GM23338 (cell line): ENCODE results near the gene FKBP5. TPM values are rescaled to one million over a fixed set of nuclear protein-coding genes. Genes with fewer than 3 reads are reported as not detected.

ENCODE experiments used
- ATAC-seq: fragments of 200-7000 bp; cut with Tn5 transposase; 3 replicates; pipeline ENCODE4 v1.9.1; 2020
- DNase-seq: peaks from one replicate; pipeline ENCODE4 v3.0.0-alpha.2; 2015; ENCODE audit warnings: low spot score
- H2AFZ ChIP-seq: fragments of 200-600 bp; sonication (generic); 2 replicates; pipeline ENCODE4 v1.8.0; 2016; ENCODE audit warnings: antibody characterized with exemption, mild to moderate bottlenecking, moderate library complexity
- H3F3A ChIP-seq: fragments of 200-600 bp; sonication (generic); replicated peaks from 2 replicates; pipeline ENCODE4 v1.8.0; 2017; ENCODE audit warnings: antibody characterized with exemption, mixed run types, low read depth
- H3K27ac ChIP-seq: fragments of 200-600 bp; sonication (generic); 2 replicates; pipeline ENCODE4 v1.6.1; 2016; ENCODE audit warnings: low read depth
- H3K27me3 ChIP-seq: fragments of 200-600 bp; sonication (generic); 2 replicates; pipeline ENCODE4 v1.8.0; 2016; ENCODE audit warnings: mild to moderate bottlenecking, mixed run types, moderate library complexity; ENCODE audit not compliant: insufficient read depth
- H3K36me3 ChIP-seq: fragments of 200-600 bp; sonication (generic); 2 replicates; pipeline ENCODE4 v1.8.0; 2016; ENCODE audit warnings: mild to moderate bottlenecking; ENCODE audit not compliant: insufficient read depth
- H3K4me1 ChIP-seq: fragments of 200-600 bp; sonication (generic); 2 replicates; pipeline ENCODE4 v1.8.0; 2016; ENCODE audit warnings: mild to moderate bottlenecking, moderate library complexity; ENCODE audit not compliant: insufficient read depth
- H3K4me2 ChIP-seq: fragments of 200-600 bp; sonication (generic); 2 replicates; pipeline ENCODE4 v1.7.1; 2017; ENCODE audit warnings: mixed run types
- H3K4me3 ChIP-seq: fragments of 200-600 bp; sonication (generic); 2 replicates; pipeline ENCODE4 v1.6.1; 2016; ENCODE audit warnings: mixed run types
- H3K79me2 ChIP-seq: fragments of 200-600 bp; sonication (generic); replicated peaks from 2 replicates; pipeline ENCODE4 v1.8.0; 2017; ENCODE audit warnings: mild to moderate bottlenecking; ENCODE audit not compliant: insufficient read depth
- H3K9me2 ChIP-seq: fragments of 200-600 bp; sonication (generic); 2 replicates; pipeline ENCODE4 v1.8.0; 2017; ENCODE audit not compliant: insufficient read depth
- H4K20me1 ChIP-seq: fragments of 200-600 bp; sonication (generic); replicated peaks from 2 replicates; pipeline ENCODE4 v1.8.0; 2017; ENCODE audit warnings: mild to moderate bottlenecking; ENCODE audit not compliant: insufficient read depth
- H3K27ac Mint-ChIP-seq: 2 replicates; pipeline ENCODE4 v1.8.0; 2020; ENCODE audit warnings: inconsistent platforms, mild to moderate bottlenecking, moderate library complexity, mixed read lengths
- H3K27me3 Mint-ChIP-seq: 3 replicates; pipeline ENCODE4 v1.8.0; 2022; ENCODE audit warnings: low read depth, mild to moderate bottlenecking, moderate library complexity, mixed read lengths, inconsistent platforms; ENCODE audit not compliant: insufficient read depth, poor library complexity
- H3K36me3 Mint-ChIP-seq: 3 replicates; pipeline ENCODE4 v1.8.0; 2021; ENCODE audit warnings: low read depth, mild to moderate bottlenecking, inconsistent platforms, moderate library complexity, mixed read lengths
- H3K4me1 Mint-ChIP-seq: 3 replicates; pipeline ENCODE4 v1.8.0; 2020; ENCODE audit warnings: mild to moderate bottlenecking, inconsistent platforms, mixed read lengths
- H3K4me3 Mint-ChIP-seq: 3 replicates; pipeline ENCODE4 v1.8.0; 2021; ENCODE audit warnings: moderate library complexity, mild to moderate bottlenecking, inconsistent platforms, mixed read lengths
- H3K9me3 Mint-ChIP-seq: 3 replicates; pipeline ENCODE4 v1.8.0; 2020; ENCODE audit warnings: moderate library complexity, mild to moderate bottlenecking, inconsistent platforms, mixed read lengths
- CREB1 ChIP-seq: fragments of 250-450 bp; sonication (Bioruptor Pico); IDR thresholded peaks from 2 replicates; pipeline ENCODE4 v1.5.0; 2020; ENCODE audit warnings: low read depth, mild to moderate bottlenecking, moderate library complexity
- CTCF ChIP-seq, 2 experiments: fragments of 200-600 bp in 1 of 2; sonication (generic) in 1 of 2; conservative IDR thresholded peaks; 2 replicates each; pipeline versions ENCODE4 v1.5.1 to v1.6.1; 2016 to 2017; ENCODE audit warnings: antibody characterized with exemption in 2 of 2, low read depth in 2 of 2, mild to moderate bottlenecking in 2 of 2, moderate library complexity in 1 of 2
- ETS1 ChIP-seq: IDR thresholded peaks from 2 replicates; pipeline ENCODE4 v1.6.1; 2016; ENCODE audit warnings: antibody characterized with exemption
- EZH2 ChIP-seq: fragments of 200-600 bp; sonication (generic); IDR thresholded peaks from one replicate; pipeline ENCODE4 v1.8.0; 2017; ENCODE audit warnings: antibody characterized with exemption, mild to moderate bottlenecking, low read depth; ENCODE audit not compliant: unreplicated experiment
- EZH2phosphoT487 ChIP-seq: fragments of 200-600 bp; sonication (generic); IDR thresholded peaks from one replicate; pipeline ENCODE4 v1.8.1; 2018; ENCODE audit warnings: antibody characterized with exemption; ENCODE audit not compliant: unreplicated experiment
- JUNB ChIP-seq: IDR thresholded peaks from one replicate; pipeline ENCODE4 v1.6.1; 2016; ENCODE audit warnings: antibody characterized with exemption; ENCODE audit not compliant: unreplicated experiment
- NANOG ChIP-seq: IDR thresholded peaks from 2 replicates; pipeline ENCODE4 v1.6.1; 2016; ENCODE audit warnings: antibody characterized with exemption, borderline replicate concordance
- POLR2AphosphoS5 ChIP-seq: IDR thresholded peaks from 2 replicates; pipeline ENCODE4 v1.6.1; 2016; ENCODE audit warnings: antibody characterized with exemption, low read depth
- ZNF114 ChIP-seq: fragments of 250-450 bp; sonication (Bioruptor Pico); IDR thresholded peaks from 2 replicates; pipeline ENCODE4 v1.5.0; 2020; ENCODE audit warnings: mild to moderate bottlenecking, moderate library complexity
- ZNF331 ChIP-seq: fragments of 250-450 bp; sonication (Bioruptor Pico); IDR thresholded peaks from 2 replicates; pipeline ENCODE4 v1.5.0; 2020; ENCODE audit warnings: low read depth, mild to moderate bottlenecking, moderate library complexity
- ZNF462 ChIP-seq: fragments of 250-450 bp; sonication (Bioruptor Pico); IDR thresholded peaks from 2 replicates; pipeline ENCODE4 v1.5.0; 2020; ENCODE audit warnings: mild to moderate bottlenecking, moderate library complexity
- polyA plus RNA-seq: library from polyadenylated mRNA; unstranded; fragments of >200 nt; fragmentation: Nextera tagmentation; extraction: Ambion mirVana; gene quantifications from 2 replicates; pipeline ENCODE4 v1.2.1, GENCODE V29; 2016
- total RNA-seq: library from RNA; depleted of rRNA; stranded (reverse); fragments of >200 nt; shearing (Covaris generic); gene quantifications from 2 replicates; pipeline ENCODE4 v1.2.3, GENCODE V29; 2014

The FKBP5 gene
- total and polyA plus RNA-seq, 2 experiments from 2014 or later: 19.8 to 28.6 TPM

GRCh38 chr6:35675871-35676459 is 12.8 kb downstream of the FKBP5 start:
- Mint-ChIP-seq H3K27ac (no peak overlapping the region), H3K4me1 (peaks cover 21% of the 10 kb centered on the region), H3K27me3 (peaks cover 2% of the 10 kb centered on the region), H3K4me3 (no peak overlapping the region), H3K9me3 (no peaks in the 10 kb centered on the region), H3K36me3 (no peaks in the 10 kb centered on the region; the same call in 1 of the 3 replicates)
- ATAC-seq (peak; percentile 29; the same call in 2 of the 3 replicates), DNase-seq (no peak)
- H3F3A ChIP-seq: no peaks in the 10 kb centered on the region
- H3K9me2 ChIP-seq: no peaks in the 10 kb centered on the region
- H3K79me2 ChIP-seq: peaks cover 84% of the 10 kb centered on the region
- peaks cover 10% of the 10 kb centered on the region; the same call in 1 of the 2 replicates for H4K20me1 ChIP-seq
- peaks cover 10% of the 10 kb centered on the region for H3K4me1 ChIP-seq
- TF ChIP-seq ZNF331 (CRISPR knock-in tag): no peak
- no peak for TF ChIP-seq JUNB
- TF ChIP-seq CTCF (conservative IDR thresholded peaks at IDR 0.05; ENCODE audit: low read depth in 2 of 2): no peak
- no peak for TF ChIP-seq EZH2
- no peak for TF ChIP-seq ZNF114 (CRISPR knock-in tag)
- TF ChIP-seq NANOG: no peak
- TF ChIP-seq CREB1 (CRISPR knock-in tag): no peak
- no peak for TF ChIP-seq EZH2phosphoT487
- no peak for TF ChIP-seq ZNF462 (CRISPR knock-in tag)
- TF ChIP-seq POLR2AphosphoS5: no peak
- no peak for TF ChIP-seq ETS1
- no peak overlapping the region for H3K27ac ChIP-seq
- no peak overlapping the region for H3K4me2 ChIP-seq
- H3K27me3 ChIP-seq: no peaks in the 10 kb centered on the region
- H3K4me3 ChIP-seq: no peak overlapping the region
- no peak overlapping the region for H2AFZ ChIP-seq
- no peaks in the 10 kb centered on the region for H3K36me3 ChIP-seq
